Left lung (tissue), 10 donors: ENCODE measurements around the gene GDF10. TPM values are rescaled to one million over a fixed set of nuclear protein-coding genes. Genes with fewer than 3 reads are reported as not detected.

Source experiments
- ATAC-seq: fragments of 200-7000 bp; cut with Tn5 transposase; one replicate; pipeline ENCODE4 v1.9.1; 2020; ENCODE audit warnings: moderate library complexity
- DNase-seq, 4 donors: peaks; one replicate each; pipeline ENCODE4 v3.0.0-alpha.2; 2013 to 2020
- H3K27ac ChIP-seq, 2 donors: fragments of 200-600 bp; sonication (generic) in 1 of 2; one replicate each; pipeline versions ENCODE4 v1.5.0 to v1.8.0; 2020 to 2021
- H3K27me3 ChIP-seq, 2 donors: fragments of 200-600 bp; sonication (generic) in 1 of 2; one replicate each; pipeline versions ENCODE4 v1.5.0 to v1.8.0; 2020 to 2021
- H3K36me3 ChIP-seq, 2 donors: fragments of 200-600 bp; sonication (generic) in 1 of 2; one replicate each; pipeline versions ENCODE4 v1.5.0 to v1.8.0; 2020 to 2021
- H3K4me1 ChIP-seq, 2 donors: fragments of 200-600 bp; one replicate each; pipeline ENCODE4 v1.8.0; 2021
- H3K4me3 ChIP-seq, 2 donors: fragments of 200-600 bp; sonication (generic) in 1 of 2; one replicate each; pipeline versions ENCODE4 v1.5.0 to v1.8.0; 2020 to 2021; ENCODE audit warnings: mild to moderate bottlenecking in 1 of 2
- H3K9me3 ChIP-seq, 2 donors: fragments of 200-600 bp; sonication (generic) in 1 of 2; one replicate each; pipeline versions ENCODE4 v1.5.0 to v1.8.0; 2020 to 2021
- CTCF ChIP-seq, 2 donors: fragments of 200-600 bp; sonication (generic) in 1 of 2; IDR thresholded peaks; one replicate each; pipeline versions ENCODE4 v1.5.0 to v1.8.0; 2021; ENCODE audit warnings: antibody characterized with exemption in 2 of 2
- intact Hi-C, 2 donors: fragments of 100-400 bp; cut with DNase I; formaldehyde crosslinking; loops; one replicate each; pipeline versions ENCODE4 v1.11.2 to v1.14.2; 2022
- polyA plus RNA-seq, 6 donors: library from polyadenylated mRNA; unstranded; fragments of 120-200 nt; gene quantifications; one replicate each; pipeline ENCODE4 v1.2.1, GENCODE V29; 2013; ENCODE audit not compliant: insufficient read length in 6 of 6
- total RNA-seq, 2 donors: library from RNA; stranded (reverse); fragmentation: NEBNext Ultra II Directional; extraction: Animal tissue kit (Norgen Biotek cat#: 25700); gene quantifications; one replicate each; pipeline ENCODE4 v1.2.1, GENCODE V29; 2021
- donor health status: DM: no; HTN: yes; CAD: no.
- donor health status: DM: no; HTN: no; CAD: no.

GDF10 gene
- total and polyA plus RNA-seq, 8 donors: 9.4 to 169 (median 102) TPM

DNA sequence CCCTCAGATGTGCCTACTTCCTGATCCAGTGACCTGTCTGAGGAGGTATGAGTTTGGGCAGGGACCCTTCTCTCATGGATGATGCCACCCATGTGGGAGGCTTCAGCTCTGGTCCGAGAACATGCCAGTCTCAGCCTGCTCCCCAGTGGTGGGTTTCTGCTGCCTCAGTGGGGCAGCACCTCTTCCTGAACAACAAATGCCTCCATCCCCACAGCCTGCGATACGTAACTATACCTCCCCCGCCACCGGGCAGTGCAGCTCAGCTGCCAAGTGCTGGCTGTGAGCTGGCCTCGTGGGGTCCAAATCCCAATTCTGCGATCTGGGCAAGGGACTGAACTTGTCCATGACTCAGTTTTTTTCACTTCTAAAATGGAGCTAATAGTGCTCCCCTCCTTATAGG is 3.1 kb downstream of the GDF10 start:
- no peak overlapping the region for H3K4me3 ChIP-seq

GRCh38 chr10:47303866-47304265 is 3.9 kb downstream of the GDF10 start:
- Histone ChIP-seq H3K4me3 (no peak overlapping the region), H3K9me3 (no peaks in the 10 kb centered on the region), H3K36me3 (no peaks in the 10 kb centered on the region), H3K4me1 (peaks cover 0 to 12% of the 10 kb centered on the region in 2 donors), H3K27ac (no peak overlapping the region), H3K27me3 (peaks cover 13 to 43% of the 10 kb centered on the region in 2 donors)
- intact Hi-C loops: no loop called here
- no peak for TF ChIP-seq CTCF (IDR thresholded peaks at IDR 0.05)
- no peak for ATAC-seq
- no peak for DNase-seq

More for the DNA sequence above, 3.1 kb downstream of the GDF10 start:
- no peak for TF ChIP-seq CTCF (IDR thresholded peaks at IDR 0.05)
- H3K27me3 ChIP-seq: peaks cover 13 to 50% of the 10 kb centered on the region in 2 donors
- H3K27ac ChIP-seq: no peak overlapping the region
- H3K36me3 ChIP-seq: no peaks in the 10 kb centered on the region
- ATAC-seq (no peak), DNase-seq (no peak)
- intact Hi-C loops: no loop called here
- H3K4me1 ChIP-seq: peaks cover 0 to 12% of the 10 kb centered on the region in 2 donors
- H3K9me3 ChIP-seq: no peaks in the 10 kb centered on the region

GRCh38 chr10:47305566-47305965 is 5.6 kb downstream of the GDF10 start:
- Histone ChIP-seq H3K27me3 (peaks cover 10 to 37% of the 10 kb centered on the region in 2 donors), H3K4me1 (peaks cover 0 to 3% of the 10 kb centered on the region in 2 donors), H3K36me3 (no peaks in the 10 kb centered on the region), H3K4me3 (no peak overlapping the region), H3K27ac (no peak overlapping the region), H3K9me3 (no peaks in the 10 kb centered on the region)
- TF ChIP-seq CTCF (IDR thresholded peaks at IDR 0.05): no peak
- intact Hi-C loops: no loop called here
- no peak for ATAC-seq
- no peak for DNase-seq

- ATAC-seq: no peak
- H3K9me3 ChIP-seq: no peaks in the 10 kb centered on the region
- H3K27me3 ChIP-seq: peaks cover 0 to 35% of the 10 kb centered on the region in 2 donors
- H3K4me1 ChIP-seq: no peaks in the 10 kb centered on the region
- no peaks in the 10 kb centered on the region for H3K36me3 ChIP-seq
- intact Hi-C loops: no loop called here
- H3K27ac ChIP-seq: no peak overlapping the region
- no peak overlapping the region for H3K4me3 ChIP-seq
- DNase-seq: peak in 1 of 4 donors; percentile 9
- no peak for TF ChIP-seq CTCF (IDR thresholded peaks at IDR 0.05)
Observed at GRCh38 chr10:47306387-47307210, 6.6 kb downstream of the GDF10 start.

- no peaks in the 10 kb centered on the region for H3K9me3 ChIP-seq
- H3K27me3 ChIP-seq: peaks cover 0 to 32% of the 10 kb centered on the region in 2 donors
- no peak overlapping the region for H3K27ac ChIP-seq
- no peak for TF ChIP-seq CTCF (IDR thresholded peaks at IDR 0.05)
- peaks cover 0 to 6% of the 10 kb centered on the region in 2 donors for H3K4me1 ChIP-seq
- no peaks in the 10 kb centered on the region for H3K36me3 ChIP-seq
- intact Hi-C loops: no loop called here
- ATAC-seq (no peak), DNase-seq (peak in 1 of 4 donors; percentile 40)
- H3K4me3 ChIP-seq: no peak overlapping the region
Observed at GRCh38 chr10:47307381-47307780, 7.4 kb downstream of the GDF10 start.
